GM21737 (cell line): Measurements from ENCODE around the gene RXRA.
"Not testable (repeated sequence)": the region's sequence is repeated elsewhere in the genome, so short reads cannot be mapped to it uniquely, and the experiment has no call there.

Source experiments
- ATAC-seq: cut with Tn5 transposase; IDR thresholded peaks from one replicate; pipeline ENCODE4 v1.9.1; 2021; ENCODE audit warnings: mild to moderate bottlenecking, moderate library complexity; ENCODE audit not compliant: unreplicated experiment

RXRA gene

DNA sequence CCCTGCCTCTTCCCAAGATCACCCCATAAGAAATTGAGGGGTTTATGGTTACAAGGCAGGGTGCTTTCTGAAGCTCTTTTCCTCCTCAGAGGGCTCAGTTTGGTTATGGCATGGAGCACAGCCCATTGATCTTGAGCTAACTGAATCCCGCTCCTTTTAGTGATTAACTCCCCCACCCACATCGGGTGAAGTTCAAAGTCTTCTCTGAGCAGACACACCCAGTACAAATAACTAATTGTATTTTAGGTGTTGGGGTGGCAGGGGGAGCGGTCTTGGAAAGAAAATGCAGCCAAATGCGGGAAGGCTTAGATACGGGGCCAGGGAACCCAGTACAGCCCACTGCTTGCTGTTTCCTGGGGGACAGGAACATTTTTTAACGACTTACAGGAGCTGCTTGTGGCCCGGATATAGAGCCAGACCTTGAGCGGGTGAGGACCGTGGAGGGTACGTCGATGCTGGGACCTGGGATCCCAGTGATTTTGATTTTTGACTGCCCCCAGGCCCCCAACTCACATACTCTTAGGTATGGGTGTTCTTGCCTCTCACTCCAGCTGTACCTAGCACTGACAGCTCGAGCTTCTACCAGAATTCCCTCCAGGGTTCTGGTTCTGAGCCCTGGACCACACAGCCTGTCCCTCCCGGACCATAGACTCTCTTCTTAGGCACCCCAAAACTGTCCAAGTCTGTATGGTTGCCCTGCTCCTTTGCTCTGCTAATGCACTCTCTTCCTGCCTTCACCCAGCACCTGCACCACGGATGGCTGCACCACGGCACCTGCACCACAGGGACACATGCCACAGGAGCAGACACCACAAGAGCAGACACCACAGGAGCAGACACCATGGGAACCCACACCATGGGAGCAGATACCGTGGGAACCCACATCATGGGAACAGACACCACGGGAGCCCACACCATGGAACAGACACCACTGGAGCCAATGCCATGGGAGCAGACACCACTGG, 18.3 kb upstream of the RXRA start:
- no peak for ATAC-seq

DNA sequence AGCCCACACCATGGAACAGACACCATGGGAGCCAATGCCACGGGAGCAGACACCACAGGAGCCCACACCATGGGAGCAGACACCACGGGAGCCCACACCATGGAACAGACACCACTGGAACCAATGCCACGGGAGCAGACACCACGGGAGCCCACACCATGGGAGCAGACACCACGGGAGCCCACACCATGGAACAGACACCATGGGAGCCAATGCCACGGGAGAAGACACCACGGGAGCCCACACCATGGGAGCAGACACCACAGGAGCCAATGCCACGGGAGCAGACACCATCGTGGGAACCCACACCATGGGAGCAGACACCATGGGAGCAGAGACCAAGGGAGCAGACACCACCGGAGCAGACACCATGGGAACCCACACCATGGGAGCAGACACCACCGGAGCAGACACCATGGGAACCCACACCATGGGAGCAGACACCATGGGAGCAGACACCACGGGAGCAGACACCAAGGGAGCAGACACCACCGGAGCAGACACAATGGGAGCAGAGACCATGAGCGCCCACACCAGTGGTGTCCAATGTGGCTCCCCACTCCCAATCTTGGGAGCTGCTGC, 17.5 kb upstream of the RXRA start:
- not testable (repeated sequence) for ATAC-seq

DNA sequence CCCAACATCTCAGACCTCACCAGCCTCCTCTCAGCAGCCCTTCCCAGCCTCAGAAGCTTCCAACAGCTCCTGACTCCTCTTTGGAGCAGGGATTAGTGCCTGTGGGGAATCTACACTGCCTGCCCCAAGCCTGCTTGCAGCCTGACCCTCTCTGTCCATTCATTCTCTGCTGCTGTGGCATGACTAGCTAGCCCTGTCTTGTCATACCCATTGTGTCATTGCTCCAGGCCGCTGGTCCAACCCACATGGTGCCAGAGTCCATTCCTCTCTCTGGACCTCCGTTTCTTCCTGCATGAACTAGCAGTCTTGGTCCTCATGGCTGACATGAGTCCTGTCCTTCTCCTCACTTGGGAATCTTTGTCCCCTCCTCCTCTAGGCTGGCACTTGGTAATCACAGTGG, 12.8 kb upstream of the RXRA start:
- no peak for ATAC-seq

DNA sequence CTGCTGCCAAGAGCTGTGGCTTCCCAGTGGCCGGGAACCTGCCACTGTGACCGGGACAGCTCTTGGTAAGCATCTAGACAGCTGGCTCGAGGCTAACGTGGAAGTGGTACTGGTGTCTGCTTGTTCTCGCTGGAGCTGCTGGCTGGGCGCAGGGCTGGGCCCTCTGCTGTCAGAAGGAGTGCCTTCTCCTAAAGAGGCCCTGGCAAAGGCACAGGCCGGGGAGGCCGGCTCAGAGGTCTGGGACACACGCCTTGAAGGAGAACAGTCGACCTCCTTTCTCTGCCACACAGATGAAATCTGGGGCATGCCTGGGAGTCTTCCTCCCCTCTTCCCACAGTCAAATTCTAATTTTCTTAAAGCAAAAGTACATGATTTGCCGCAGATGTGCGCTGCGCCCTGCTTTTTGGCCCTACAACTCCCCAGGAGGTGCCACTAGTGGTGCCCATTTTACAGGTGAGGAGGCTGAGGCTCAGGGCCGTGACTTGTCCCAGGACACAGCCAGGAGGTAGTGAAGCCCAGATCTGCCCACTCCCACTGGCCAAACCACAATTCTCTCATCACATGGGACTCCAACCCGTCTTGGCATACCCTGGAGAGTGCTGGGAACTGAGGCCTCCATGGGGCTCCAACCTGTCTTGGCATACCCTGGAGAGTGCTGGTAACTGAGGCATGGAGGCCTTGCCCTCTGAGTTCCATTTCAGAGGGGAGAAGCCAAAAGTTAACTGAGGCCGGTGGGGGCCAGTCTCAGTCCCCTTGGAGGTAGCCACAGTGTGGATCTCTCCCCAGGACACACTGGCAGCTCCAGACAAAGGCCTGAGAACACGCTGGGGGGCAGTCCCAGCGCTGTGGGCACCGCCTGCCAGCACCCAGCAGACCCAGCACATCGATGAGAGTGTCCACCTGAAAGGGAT, 12.0 kb upstream of the RXRA start:
- ATAC-seq = no peak

DNA sequence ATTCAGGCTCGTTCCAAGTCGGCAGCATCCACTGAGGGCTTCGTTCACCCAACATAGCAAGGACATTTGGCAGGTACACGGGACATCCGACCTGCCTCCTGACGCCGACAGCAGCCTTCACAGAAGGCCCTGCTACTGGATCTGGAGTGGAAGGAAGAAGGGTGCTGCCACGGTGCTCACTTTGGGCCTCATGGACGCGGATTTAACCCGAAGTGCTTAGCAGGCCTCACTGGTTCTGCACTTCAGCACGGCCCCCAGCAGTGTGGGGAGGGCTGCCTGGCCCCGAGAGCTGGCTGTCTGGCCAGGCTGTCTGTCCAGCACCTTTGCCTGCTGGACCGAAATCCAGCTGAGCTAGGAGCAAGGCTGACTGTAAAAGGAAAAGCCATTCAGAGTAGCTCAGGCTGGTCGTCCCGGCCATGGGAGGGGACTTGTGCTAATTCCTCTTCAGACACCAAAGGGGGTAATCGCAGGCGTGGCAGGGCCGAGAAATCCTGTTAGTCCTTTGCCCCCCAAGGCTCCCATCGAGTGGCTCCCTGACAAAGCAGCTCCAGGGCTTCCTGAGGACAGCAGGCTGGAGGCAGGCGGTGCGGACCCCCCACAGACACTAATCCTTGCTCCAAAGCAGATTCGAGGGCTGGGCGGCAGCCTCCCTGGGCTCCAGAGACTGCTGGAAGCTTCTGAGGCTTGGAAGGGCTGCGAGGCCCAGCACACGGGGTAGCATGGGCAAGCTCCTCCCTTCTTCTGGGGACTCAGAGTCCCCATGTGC, 11.1 kb upstream of the RXRA start:
- ATAC-seq = no peak

DNA sequence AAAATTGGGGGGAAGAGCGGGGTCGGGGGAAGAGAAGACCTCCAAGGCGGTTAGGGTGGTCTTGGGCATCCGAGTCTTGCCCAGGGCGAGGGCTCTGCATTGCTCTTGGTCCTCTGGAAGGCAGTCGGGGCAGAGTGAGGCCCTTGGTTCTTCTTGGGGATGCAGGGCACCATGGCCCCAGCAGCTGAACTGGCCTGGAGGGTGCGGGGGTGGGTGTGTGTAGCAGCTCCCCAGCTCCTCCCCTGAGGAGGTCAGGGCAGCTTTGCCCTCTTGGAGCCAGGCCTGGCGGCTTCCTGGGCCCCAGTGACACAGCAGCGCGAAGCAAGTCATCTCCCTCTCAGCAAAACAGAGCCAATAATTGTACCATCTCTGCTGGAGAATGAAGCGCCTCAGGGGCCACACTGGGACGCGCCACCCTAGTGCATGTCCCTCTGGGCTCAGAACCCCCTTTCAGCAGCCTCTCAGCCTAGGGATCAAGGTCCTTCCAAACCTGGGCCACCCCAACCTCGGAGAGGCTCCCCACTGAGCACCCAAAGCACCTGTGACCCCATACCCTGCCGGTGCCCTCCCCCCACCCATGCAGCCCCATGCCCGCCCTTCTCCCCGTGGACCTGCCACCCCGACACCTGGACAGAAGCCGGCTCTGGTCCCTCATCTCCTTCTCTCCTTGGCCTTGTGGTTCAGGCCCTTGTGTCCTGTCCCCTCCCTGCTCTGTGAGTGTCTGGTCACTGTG, 10.4 kb upstream of the RXRA start:
- no peak for ATAC-seq

DNA sequence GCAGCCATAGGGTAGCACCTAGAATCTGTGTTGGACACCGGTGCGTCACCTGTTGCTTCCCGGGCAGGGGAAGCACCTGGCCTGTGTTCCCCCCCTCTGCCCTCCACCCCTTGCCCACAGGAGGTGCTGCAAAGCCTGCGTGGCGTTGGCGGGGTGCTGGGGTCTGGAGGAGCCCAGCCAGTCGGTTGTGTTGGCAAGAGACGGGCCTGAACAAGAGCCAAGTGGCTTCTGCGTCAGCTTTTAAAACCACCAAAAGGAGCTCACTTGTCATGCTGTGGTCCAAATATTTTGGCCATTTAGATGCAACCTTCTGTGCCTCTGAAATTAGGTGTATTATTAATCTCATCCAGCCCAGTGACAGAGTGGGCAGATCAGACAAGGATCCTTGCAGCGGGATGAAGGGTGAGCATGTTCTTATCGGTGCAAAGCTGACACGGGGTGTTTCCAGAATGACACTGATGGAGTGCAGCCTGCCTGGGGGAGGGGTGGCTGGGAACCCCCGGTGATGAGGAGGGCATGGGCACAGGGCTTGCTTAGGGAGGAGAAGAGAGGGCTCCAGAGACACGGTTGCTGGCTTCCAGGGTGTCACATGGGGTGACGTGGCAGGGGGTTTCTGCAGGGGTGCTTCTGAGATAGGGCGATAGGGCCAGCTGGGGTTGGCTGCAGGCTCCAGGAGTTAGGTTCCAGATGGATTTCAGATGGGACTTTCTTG, 9.7 kb upstream of the RXRA start:
- no peak for ATAC-seq

DNA sequence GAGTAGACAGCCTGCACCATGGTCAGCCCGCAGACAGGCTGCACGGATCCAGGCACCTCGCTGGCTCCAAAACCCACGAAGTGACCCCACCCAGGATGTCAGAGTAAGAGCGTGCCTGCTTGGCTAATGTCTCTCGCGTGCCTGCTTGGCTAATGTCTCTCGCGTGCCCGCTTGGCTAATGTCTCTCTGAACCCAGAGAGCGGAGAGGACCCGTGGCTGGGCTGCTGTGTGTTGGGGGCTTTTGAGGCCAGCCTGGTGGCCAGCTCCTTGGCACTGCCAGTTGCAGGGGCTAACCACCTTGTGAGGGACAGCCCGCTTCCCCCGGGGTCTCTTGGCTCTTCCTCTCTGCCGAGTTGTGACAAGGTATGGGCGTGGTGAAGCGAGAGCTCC, 8.9 kb upstream of the RXRA start:
- ATAC-seq = no peak

DNA sequence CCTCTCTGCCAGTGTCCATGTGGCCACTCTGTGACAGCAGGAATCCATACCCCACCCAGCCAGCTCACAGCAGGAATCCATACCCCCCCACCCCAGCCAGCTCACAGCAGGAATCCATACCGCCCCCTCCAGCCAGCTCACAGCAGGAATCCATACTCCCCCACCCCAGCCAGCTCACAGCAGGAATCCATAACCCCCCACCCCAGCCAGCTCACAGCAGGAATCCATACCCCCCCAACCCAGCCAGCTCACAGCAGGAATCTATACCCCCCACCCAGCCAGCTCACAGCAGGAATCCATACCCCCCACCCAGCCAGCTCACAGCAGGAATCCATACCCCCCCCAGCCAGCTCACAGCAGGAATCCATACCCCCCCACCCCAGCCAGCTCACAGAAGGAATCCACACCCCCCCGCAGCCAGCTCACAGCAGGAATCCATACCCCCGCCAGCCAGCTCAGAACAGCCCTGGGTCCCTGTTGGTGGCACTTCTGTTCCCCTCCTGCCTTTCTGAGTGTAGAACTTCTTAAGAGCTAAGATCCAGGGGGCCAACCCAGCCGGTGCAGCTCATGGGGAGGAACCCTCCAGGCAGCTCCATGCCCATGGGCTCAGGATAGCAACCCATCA, 8.4 kb upstream of the RXRA start:
- ATAC-seq = no peak

DNA sequence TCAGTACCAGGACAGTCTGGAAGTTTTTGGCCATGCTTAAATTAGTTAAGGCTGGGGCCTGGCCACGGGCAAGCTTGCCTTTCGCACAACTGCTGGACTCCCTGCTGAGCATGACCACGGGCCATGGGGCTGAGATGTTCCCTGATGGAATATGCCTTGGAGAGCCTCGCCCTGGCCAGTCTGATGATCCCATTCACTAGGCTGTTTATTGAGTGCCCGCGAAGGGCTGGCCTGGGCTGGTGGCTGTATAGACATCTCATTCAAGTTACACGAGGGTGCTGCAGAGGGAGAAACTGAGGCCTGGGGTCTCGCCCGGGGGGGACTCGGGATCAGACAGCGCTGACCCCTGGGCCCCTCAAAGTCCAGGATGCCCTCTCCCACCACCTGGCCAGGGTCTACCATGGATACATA, 7.8 kb upstream of the RXRA start:
- no peak for ATAC-seq

DNA sequence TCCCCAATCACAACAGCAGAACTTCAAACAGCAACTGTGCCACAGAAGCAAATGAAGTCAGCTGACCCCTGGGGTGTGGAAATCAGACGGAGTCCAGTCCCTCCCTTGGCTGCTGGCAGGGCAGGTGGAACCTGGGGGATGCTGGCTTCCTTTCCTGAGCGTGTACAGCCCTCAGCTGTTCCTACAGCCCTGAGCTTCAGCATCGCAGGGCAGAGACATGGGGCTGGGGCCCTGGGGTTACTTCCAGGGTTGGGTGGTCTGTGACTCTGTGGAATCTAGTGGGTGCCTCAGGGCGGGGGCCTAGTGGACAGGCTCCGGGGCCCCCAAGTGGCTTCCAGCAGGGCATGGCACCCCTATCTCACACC, 7.3 kb upstream of the RXRA start:
- ATAC-seq = no peak

DNA sequence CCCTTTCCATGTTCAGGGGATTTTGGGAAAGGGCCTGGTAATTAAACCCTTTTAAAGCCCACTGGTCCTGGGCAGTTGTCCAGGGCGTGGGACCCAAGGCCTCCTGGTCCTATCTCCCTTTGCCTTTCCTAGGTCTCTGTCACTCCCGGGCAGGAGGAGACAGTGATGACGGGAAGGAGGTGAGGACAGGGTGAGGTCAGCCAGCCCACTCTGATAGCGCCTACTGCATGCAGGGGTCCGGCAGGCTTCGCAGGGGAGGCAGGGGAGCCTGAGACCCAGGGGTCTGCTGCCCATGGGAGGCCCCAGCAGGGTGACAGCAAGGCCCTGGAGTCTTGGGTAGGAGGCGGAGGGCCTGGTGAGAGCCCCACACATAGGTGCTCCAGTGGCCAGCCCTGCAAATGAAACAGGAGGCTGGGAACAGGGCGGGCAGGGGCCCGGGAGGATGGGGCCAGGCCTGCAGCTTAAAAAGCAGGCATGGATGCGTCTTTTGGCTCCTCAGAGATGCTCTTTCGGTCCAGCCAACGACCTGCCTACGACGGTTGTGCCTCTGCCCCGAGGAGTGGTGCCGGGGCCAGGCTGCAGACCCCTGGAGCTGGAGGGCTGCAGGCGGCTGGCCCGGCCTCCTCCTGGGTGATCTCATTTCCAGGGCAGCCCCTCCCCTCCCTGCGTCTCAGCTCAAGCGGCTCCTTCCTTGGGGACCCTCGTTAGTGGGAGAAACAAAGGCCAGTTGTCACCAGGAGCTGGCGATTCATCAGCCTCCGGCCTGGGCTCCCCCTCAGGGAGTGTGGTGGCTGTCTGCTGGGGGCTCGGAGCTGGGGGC, 6.7 kb upstream of the RXRA start:
- ATAC-seq = no peak

DNA sequence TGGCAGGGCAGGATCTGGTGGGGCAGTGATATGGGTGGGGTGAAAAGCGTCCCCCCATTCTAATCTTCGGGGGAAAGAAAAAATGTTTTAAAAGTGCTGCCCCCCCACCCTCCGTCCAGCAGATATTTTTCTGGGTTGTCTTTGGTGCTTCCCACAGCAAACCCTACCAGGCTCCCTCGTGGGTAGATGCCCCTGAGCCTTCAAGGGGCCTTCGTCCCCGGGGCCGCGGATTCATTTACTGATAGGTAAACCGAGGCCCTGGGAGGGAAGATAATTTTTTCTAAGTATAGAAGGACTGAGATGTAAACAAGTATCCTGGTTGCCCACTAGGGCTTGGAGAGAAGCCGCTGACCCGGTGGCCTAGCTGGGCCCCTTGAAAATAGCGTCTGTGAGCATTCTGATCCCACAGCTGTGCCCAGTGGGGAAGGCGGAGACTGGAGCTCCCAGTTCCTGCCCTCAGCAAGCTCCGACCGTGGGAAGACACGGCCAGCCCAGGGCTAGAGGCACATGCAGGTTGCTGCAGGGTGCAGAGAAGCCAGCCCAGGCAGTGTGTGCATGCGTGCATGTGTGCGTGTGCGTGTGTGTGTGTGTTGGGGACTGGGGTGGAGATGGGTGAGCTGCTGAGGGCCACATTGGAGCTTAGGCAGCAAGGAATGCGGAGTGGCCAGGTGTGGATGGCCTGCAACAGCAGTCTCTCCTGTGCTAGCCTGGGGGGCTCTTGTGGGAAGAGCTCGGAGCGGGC, 6.0 kb upstream of the RXRA start:
- ATAC-seq = no peak

DNA sequence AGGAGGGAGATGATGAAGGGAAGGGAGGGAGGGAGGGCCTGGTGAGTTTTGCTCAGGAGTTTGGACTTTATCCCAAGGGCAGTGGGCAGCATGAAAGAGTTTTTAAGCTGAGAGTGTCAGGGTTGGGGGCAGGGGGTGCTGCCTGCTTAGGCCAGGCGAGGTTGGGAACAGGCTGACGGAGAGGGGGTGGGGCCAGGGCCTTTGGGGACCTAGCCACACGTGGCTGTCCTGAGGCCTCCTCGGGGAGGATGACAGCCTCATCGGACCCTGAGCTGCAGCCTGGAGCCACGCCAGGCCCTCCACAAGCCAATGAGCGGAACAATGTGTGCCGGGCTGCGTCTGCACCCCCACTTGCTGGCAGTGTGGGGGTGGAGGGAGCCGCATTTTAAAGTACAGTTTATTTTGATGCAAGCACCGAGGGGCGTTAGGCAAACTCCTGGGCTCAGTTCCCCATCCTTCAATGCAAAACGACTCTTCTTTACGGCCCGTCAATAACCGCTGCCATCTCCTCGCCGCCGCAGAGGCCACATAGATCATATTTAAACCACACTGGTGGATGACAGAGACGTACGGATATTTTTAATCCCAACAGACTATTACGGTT, 5.3 kb upstream of the RXRA start:
- ATAC-seq = no peak

DNA sequence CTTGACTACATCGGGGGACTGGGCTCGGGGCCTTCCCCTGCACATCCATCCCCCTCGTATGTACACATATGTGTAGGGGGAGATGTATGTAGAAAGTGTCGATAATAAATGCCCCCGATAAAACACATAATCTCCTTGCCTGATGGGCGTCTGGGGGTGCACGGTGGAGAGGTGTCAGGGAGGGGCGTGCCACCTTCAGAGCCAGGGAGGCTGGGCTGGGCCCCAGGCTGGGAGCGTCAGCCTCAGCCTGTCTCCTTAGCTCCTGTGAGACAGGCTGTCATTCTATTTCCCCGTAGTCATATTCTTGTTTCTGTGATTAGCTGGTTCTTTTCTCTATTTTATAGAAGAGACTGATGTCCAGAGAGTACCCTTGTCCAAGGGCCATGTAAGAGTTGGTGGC, 4.7 kb upstream of the RXRA start:
- ATAC-seq = no peak

DNA sequence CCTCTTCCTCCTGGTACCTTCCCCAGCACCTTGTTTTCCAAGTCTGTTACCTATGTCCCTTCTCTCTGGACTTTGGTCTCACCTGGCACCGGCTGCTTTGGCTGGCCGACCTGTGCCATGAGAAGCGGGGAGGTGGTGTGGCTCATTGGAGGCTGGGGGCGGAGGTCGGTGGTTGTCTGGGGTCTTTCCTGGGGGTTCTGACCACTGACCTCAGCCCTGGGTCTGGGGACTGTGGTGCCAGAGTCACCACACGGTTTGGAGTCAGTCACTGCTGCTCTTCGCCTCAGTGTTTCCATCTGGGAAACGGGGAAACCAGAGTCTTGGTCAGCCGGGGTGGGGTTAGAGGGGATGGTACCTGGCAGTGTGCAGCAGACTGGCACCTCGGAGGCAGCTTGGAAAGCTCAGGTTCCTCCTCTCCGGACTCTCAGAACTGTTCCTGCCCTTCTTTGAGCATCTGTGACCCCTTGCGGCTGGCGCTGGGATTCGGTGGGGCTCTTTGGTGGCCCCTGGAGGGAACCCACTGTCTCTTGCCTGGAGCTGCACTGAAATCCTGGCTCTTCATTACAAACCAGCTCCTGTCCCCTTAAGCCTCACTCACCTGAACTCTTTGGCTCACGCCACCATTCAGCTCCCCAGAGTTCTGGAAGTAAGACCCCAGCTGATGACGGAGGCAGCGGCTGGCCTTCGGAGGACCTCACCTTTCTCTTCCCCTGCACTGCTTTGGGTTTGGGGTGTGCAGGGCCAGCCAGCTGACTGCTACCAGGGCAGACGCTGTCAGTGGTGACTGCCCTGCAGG, 4.1 kb upstream of the RXRA start:
- ATAC-seq = no peak
